ENCODE measurements around the gene PTPRG. TPM values are rescaled to one million over a fixed set of nuclear protein-coding genes. Genes with fewer than 3 reads are reported as not detected.

PTPRG gene
- total RNA-seq, 1 donor: 41.0 TPM

DNA sequence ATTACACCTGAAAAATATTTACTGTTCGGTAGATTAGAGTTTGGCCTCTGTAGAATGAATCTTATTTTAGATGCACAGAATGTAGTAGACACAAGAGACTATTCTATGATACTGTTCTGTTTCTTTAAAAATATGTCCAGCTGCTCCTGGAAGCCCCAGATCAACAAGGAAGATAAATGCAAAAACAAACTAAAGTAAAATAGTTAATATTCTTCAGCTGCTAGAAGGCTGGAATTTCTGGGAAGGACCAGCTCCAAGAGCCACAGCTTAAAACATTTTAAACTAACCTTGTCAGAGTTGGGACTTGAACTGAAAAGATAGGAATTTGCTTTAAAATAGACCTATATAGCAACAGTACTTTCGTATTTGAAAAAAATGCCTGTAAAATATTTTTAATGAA, 277.9 kb downstream of the PTPRG start:
- DNase-seq (ENCODE audit: low read depth): no peak
- TF ChIP-seq, protein P1, sequence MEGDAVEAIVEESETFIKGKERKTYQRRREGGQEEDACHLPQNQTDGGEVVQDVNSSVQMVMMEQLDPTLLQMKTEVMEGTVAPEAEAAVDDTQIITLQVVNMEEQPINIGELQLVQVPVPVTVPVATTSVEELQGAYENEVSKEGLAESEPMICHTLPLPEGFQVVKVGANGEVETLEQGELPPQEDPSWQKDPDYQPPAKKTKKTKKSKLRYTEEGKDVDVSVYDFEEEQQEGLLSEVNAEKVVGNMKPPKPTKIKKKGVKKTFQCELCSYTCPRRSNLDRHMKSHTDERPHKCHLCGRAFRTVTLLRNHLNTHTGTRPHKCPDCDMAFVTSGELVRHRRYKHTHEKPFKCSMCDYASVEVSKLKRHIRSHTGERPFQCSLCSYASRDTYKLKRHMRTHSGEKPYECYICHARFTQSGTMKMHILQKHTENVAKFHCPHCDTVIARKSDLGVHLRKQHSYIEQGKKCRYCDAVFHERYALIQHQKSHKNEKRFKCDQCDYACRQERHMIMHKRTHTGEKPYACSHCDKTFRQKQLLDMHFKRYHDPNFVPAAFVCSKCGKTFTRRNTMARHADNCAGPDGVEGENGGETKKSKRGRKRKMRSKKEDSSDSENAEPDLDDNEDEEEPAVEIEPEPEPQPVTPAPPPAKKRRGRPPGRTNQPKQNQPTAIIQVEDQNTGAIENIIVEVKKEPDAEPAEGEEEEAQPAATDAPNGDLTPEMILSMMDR (IDR thresholded peaks at IDR 0.05; ENCODE audit: insufficient read depth, low read depth, low read length): no peak
- no peak overlapping the region for H3K4me3 ChIP-seq (ENCODE audit: low read depth, low read length)

DNA sequence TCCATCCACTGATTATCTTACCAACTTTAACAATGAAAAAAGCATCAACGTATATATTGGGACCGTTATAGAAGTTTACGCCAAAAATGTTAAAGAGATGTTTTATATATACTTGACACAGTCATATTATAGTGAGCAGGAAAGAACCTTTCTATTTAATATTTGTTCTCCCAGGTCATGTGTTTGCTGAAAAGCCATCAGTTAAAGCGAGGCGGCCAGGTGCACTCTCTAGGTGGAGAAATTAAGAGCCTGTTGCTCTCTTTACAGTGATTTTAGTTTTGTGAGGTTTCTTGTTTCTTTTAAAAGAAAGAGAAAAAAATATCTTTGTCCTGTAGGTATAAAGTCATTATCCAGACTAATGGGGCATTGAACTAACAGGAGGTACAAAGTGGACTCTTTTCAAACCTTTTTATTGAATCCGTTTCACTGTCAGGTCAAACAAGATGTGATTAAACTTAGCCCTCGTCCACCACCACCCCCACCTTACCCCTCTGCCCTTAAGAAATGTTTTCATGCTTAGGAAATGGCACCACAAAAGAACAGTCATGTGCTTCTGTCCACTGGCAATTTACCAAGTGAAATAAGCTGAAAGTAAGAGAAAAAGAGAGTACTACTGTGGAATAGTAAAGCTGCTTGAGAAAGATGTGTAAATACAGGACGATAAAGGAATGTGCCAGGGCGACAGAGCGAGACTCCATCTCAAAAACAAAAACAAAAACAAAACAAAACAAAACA, 279.9 kb downstream of the PTPRG start:
- no peak overlapping the region for H3K4me3 ChIP-seq (ENCODE audit: low read depth, low read length)
- peak; percentile 53 for DNase-seq (ENCODE audit: low read depth)
- TF ChIP-seq, protein P1 (IDR thresholded peaks at IDR 0.05; ENCODE audit: insufficient read depth, low read depth, low read length): no peak

DNA sequence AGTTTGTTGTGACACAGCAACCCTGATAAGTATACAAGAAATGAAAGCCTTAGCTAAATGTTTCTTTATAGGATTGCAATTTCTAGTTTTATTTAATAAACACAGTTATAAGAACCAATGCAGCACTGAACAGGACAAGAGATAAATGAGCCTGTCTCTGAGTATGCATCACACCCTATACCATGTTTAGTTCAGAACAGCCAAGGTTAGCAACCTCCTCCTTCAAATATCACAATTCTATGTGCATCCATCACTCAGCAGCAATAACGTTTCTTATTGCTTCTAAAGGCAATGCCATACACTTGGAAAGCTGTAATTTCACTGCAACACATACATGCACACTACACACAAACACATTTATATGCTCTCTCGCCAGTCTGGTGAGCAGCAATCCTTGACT, 280.6 kb downstream of the PTPRG start:
- no peak for DNase-seq (ENCODE audit: low read depth)
- TF ChIP-seq, protein P1 (IDR thresholded peaks at IDR 0.05; ENCODE audit: insufficient read depth, low read depth, low read length): no peak
- H3K4me3 ChIP-seq (ENCODE audit: low read depth, low read length): no peak overlapping the region

DNA sequence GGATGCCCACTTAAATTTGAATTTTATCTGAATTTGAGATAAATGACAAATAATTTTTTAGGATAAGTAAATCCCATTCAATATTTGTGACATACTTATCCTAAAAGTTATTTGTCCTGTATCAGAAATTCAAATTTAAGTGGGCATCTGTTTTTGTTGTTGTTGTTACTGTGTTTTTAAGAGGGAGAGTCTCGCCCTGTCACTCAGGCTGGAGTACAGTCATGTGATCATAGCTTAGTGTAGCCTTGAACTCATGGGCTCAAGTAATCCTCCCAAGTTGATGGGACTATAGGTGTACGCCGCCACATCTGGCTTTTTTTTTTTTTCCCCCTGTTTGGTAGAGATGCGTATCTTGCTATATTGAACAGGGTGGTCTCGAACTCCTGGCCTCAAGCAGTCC, 283.0 kb downstream of the PTPRG start:
- TF ChIP-seq, protein P1 (IDR thresholded peaks at IDR 0.05; ENCODE audit: insufficient read depth, low read depth, low read length): no peak
- no peak for DNase-seq (ENCODE audit: low read depth)

DNA sequence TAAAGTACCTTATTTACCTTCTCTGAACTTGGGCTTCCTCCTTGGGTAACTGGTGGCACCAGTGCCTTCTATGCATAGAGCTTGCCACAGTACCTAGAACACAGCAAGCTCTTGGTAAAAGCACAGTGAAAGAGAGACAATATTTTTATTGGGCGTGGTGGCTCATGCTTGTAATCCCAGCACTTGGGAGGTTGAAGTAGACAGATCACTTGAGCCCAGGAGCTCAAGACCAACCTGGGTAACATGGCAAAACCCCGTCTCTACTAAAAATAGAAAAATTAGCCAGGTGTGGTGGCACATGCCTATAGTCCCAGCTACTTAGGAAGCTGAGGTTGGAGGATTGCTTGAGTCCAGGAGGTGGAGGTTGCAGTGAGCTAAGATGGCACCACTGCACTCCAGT, 285.1 kb downstream of the PTPRG start:
- DNase-seq (ENCODE audit: low read depth): no peak
- H3K4me3 ChIP-seq (ENCODE audit: low read depth, low read length): no peak overlapping the region
- TF ChIP-seq, protein P1 (IDR thresholded peaks at IDR 0.05; ENCODE audit: insufficient read depth, low read depth, low read length): no peak

More for the DNA sequence above, 283.0 kb downstream of the PTPRG start:
- H3K4me3 ChIP-seq (ENCODE audit: low read depth, low read length): no peak overlapping the region

DNA sequence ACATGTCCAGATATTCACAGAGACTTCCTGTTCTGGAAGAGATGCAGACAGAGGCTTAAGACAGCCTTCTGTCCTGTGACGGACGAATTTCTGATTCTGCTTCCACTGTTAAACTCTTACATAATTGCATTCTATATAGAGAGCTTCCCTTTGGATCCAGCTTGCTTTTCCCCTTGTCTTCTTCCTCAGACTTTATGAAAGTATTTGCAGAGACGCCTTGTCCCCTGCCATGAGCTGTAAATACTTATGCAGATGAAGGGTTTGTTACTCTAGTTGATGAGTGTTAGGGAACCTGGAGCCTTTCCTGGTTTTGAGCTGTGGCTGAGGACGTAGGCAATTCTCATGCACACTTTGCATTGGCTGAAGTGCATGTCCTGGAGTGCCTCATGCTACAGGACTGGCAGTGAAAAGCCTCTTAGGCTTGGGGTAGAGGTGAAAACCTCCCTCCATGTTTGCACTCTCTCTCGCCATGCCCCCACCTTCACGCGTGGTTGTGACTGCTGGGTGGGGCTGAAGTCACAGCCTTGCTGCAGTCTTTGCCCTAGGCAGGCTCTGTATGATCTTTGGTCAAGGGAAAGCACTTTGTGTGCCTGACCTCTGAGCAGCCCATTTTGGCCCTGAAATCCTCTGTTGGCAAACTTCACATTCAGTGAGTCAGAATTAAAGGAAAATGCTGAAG, 286.6 kb downstream of the PTPRG start:
- no peak overlapping the region for H3K4me3 ChIP-seq (ENCODE audit: low read depth, low read length)
- peak; percentile 9 for DNase-seq (ENCODE audit: low read depth)

More for the DNA sequence above, 286.6 kb downstream of the PTPRG start:
- TF ChIP-seq, protein P1 (IDR thresholded peaks at IDR 0.05; ENCODE audit: insufficient read depth, low read depth, low read length): no peak
